Mucosa of rectum (tissue), 2 donors: ENCODE measurements around the gene PBX1.
"Not testable (repeated sequence)": the region's sequence is repeated elsewhere in the genome, so short reads cannot be mapped to it uniquely, and the experiment has no call there.

Source experiments
- H3K27ac ChIP-seq, 2 donors: one replicate each; pipeline ENCODE4 v1.7.0; 2013; ENCODE audit warnings: inconsistent platforms in 2 of 2, low read depth in 2 of 2, low read length in 2 of 2
- H3K27me3 ChIP-seq, 2 donors: one replicate each; pipeline ENCODE4 v1.7.0; 2013; ENCODE audit warnings: low read length in 2 of 2; ENCODE audit not compliant: control insufficient read depth in 2 of 2, insufficient read depth in 2 of 2
- H3K36me3 ChIP-seq, 2 donors: one replicate each; pipeline ENCODE4 v1.7.0; 2013; ENCODE audit warnings: low read length in 2 of 2; ENCODE audit not compliant: control insufficient read depth in 2 of 2, insufficient read depth in 2 of 2
- H3K4me1 ChIP-seq, 2 donors: one replicate each; pipeline ENCODE4 v1.7.0; 2013; ENCODE audit warnings: low read length in 2 of 2, mild to moderate bottlenecking in 1 of 2; ENCODE audit not compliant: control insufficient read depth in 2 of 2, insufficient read depth in 2 of 2
- H3K4me3 ChIP-seq, 2 donors: one replicate each; pipeline ENCODE4 v1.7.0; 2013; ENCODE audit warnings: low read length in 2 of 2
- H3K9ac ChIP-seq, 2 donors: one replicate each; pipeline ENCODE4 v1.7.0; 2013; ENCODE audit warnings: low read length in 2 of 2, low read depth in 1 of 2, mild to moderate bottlenecking in 1 of 2
- H3K9me3 ChIP-seq, 2 donors: one replicate each; pipeline ENCODE4 v1.7.0; 2013; ENCODE audit warnings: low read length in 2 of 2; ENCODE audit not compliant: control insufficient read depth in 2 of 2
- donor health status: healthy.
- donor health status: Normal muscosa, but diverticular disease.

Gene PBX1

DNA sequence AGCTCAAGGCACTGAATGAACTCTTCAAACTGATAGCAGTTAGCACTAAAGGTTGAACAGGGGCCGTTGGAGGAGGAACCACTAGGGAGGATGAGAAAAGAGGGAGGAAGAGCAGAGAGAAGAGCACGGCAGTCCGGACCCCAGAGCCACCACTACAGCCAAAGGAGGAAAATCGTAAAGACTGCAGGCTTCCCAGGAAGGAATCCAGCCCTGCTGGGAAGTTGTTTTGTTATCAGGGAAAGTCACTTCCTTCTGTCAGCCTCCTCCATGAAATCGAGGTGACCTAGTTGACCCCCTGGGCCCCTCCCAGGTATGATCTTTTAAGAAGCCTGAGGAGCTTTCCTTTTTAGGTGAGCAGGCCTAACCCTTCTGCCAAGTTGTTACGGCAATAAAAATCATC is 88.2 kb downstream of the PBX1 start:
- H3K27me3 ChIP-seq = no peaks in the 10 kb centered on the region
- H3K4me3 ChIP-seq = no peak overlapping the region
- peaks cover 12 to 51% of the 10 kb centered on the region in 2 donors for H3K4me1 ChIP-seq
- H3K27ac ChIP-seq = peak overlapping the region; percentile 40 to 45
- no peaks in the 10 kb centered on the region for H3K36me3 ChIP-seq
- no peaks in the 10 kb centered on the region for H3K9me3 ChIP-seq
- no peak overlapping the region for H3K9ac ChIP-seq

DNA sequence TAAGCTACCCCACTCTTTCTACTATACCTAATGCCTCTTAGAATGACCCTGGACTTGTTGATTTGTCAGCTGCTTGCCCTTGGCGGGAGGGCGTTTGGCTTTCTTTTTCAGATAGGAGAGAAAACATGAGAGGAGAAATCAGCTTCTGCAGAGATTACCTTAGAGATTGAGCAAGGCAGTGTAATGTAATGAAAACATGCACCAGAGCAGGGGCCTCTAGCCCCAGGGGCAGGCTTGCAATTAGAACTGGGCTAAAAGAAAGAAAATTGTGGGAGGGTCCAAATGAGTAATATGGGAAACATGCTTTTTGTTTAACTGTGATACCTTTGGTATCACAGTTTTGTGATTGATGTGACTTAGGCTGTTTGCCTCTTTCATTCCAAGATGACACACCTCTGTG is 89.7 kb downstream of the PBX1 start:
- Histone ChIP-seq H3K9me3 (no peaks in the 10 kb centered on the region), H3K36me3 (no peaks in the 10 kb centered on the region), H3K9ac (no peak overlapping the region), H3K27me3 (no peaks in the 10 kb centered on the region), H3K27ac (peak overlapping the region in 1 of 2 donors; percentile 2), H3K4me3 (no peak overlapping the region), H3K4me1 (peaks cover 12 to 63% of the 10 kb centered on the region in 2 donors)

DNA sequence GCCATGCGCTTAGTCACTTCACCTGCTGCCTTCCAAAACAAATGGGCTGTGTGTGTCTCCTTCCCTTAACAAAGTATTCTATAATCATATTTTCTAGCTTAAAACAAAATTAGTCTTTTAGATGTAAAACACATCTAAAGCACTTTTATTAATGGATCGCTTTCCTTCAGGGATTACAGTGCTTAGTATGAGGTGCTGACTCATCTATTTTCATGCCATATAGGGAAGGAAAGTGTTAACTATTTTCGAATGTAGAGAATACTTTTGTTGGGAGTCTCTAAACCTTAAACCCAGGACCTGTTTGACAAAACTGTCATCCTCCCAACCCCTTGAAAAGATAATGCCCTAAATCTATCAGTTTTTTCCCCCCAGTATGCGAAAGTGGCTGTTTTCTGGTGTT is 90.2 kb downstream of the PBX1 start:
- no peak overlapping the region for H3K9ac ChIP-seq

DNA sequence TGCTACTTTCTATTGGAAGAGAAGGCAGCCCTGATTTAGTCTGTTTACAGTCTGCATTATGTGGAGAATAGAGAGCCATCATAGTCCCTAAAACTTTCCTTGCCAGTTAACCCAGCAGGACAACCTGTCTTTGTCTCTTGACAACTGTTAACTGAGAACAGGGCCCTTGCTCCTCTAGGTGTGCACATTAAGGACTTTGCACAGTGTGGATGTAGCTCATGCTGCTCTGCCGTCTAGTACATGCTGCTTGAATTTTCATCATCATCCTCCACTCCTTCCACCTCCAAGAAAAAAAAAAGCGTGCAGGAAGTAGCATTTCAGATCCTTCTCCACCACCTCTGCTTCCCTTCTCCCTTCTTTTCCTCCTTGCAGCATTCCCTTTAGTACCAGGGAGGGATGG is 91.5 kb downstream of the PBX1 start:
- H3K4me1 ChIP-seq = peaks cover 12 to 61% of the 10 kb centered on the region in 2 donors
- no peak overlapping the region for H3K9ac ChIP-seq
- no peaks in the 10 kb centered on the region for H3K9me3 ChIP-seq
- peak overlapping the region; percentile 34 to 77 for H3K27ac ChIP-seq
- H3K4me3 ChIP-seq = no peak overlapping the region
- no peaks in the 10 kb centered on the region for H3K27me3 ChIP-seq
- H3K36me3 ChIP-seq = no peaks in the 10 kb centered on the region

More for the DNA sequence above, 90.2 kb downstream of the PBX1 start:
- Histone ChIP-seq H3K9me3 (no peaks in the 10 kb centered on the region), H3K27me3 (no peaks in the 10 kb centered on the region), H3K27ac (peak overlapping the region in 1 of 2 donors; percentile 2), H3K36me3 (no peaks in the 10 kb centered on the region), H3K4me1 (peaks cover 12 to 64% of the 10 kb centered on the region in 2 donors), H3K4me3 (no peak overlapping the region)

DNA sequence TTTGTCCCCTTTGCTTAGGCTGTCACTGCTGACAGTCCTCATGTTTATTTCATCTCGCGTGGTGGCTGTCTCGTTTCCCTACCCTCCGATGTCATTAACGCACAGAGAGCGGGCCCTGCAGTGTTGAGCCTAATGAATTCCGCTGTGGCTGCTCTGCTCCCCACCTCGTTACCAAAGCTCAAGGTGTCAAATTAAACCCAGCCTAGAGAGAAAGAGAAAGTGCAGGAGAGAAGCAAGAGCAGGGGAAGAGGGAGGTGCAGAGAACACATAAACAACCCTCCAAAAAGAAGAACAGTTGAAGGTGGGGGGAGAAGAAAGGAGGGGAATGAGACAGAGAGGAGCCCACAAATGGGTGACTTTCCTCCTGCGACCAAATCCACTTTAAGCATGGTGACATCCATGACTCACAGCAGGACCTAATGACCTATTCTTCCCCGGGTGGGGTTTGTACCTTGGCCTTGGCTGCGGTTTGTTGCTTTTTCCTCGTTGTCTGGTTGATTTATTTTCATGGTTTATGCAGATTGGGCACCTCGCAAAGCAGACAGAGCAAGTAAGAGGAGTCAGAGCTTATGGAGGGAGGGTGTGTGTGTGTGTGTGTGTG is 92.5 kb downstream of the PBX1 start:
- no peaks in the 10 kb centered on the region for H3K27me3 ChIP-seq
- H3K9ac ChIP-seq = peak overlapping the region in 1 of 2 donors; percentile 35
- H3K27ac ChIP-seq = peak overlapping the region; percentile 76 to 77
- peak overlapping the region in 1 of 2 donors; percentile 13 for H3K4me3 ChIP-seq
- peaks cover 12 to 58% of the 10 kb centered on the region in 2 donors for H3K4me1 ChIP-seq
- H3K9me3 ChIP-seq = no peaks in the 10 kb centered on the region
- H3K36me3 ChIP-seq = no peaks in the 10 kb centered on the region

DNA sequence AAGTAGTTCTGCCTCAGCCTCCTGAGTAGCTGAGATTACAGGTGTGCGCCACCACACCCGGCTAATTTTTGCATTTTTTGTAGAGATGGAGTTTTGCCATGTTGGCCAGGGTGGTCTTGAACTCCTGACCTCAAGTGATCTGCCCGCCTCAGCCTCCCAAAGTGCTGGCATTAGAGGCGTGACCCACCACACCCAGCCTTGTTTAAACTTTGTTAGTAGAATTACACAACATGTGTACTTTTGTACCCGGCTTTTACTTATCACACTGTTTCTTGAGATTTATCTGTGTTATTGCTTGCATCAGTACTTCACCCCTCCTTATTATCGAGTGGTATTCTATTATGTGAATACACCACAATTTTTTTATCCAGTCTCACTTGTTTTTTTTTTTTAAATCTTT is 94.0 kb downstream of the PBX1 start:
- not testable (repeated sequence) for H3K4me3 ChIP-seq, H3K9ac ChIP-seq, H3K27me3 ChIP-seq, H3K9me3 ChIP-seq, H3K36me3 ChIP-seq
- peak overlapping the region in 1 of 2 donors; percentile 77 for H3K27ac ChIP-seq
- H3K4me1 ChIP-seq = peaks cover 4 to 47% of the 10 kb centered on the region in 2 donors

DNA sequence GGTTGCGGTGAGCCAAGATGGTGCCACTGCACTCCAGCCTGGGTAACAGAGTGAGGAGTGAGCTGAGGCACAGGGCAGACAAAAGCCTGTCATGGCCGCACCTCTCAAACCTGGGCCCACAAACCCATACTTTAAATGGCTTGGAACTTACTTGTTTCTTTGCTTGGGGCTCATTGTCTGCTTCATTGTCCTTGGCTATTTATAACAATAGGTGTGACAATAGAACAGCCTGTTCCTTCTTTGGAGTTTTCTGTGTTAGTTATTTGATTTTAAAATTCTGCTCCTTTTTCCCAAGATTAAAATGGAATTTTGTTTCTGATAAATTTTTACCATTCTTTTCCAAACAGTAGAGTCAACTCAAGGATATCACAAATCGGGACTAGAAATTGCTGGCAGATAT is 94.7 kb downstream of the PBX1 start:
- Histone ChIP-seq H3K36me3 (no peaks in the 10 kb centered on the region), H3K27ac (no peak overlapping the region), H3K4me1 (peaks cover 6 to 42% of the 10 kb centered on the region in 2 donors), H3K27me3 (no peaks in the 10 kb centered on the region), H3K9ac (no peak overlapping the region), H3K9me3 (no peaks in the 10 kb centered on the region), H3K4me3 (no peak overlapping the region)

DNA sequence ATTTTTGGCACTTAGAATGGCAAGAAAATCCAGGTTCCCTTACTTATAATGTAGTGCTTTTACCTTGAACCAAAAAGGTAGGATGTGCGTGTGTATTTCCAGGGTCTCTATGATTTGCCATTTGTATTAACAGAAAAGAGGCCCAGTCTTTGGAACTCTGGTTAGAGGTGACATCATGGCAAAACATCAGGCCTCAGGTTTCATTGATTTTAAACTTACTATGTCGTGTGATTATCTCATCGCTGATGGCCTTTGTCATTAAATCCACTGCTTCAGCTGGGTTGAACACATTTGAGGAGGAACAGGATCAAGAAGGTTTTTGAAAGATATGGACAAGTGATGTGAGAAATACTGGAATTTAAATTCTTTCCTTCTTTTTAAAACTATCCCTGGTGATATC is 95.2 kb downstream of the PBX1 start:
- Histone ChIP-seq H3K4me3 (no peak overlapping the region), H3K27ac (no peak overlapping the region), H3K36me3 (no peaks in the 10 kb centered on the region), H3K27me3 (no peaks in the 10 kb centered on the region), H3K4me1 (peaks cover 10 to 42% of the 10 kb centered on the region in 2 donors), H3K9me3 (no peaks in the 10 kb centered on the region), H3K9ac (no peak overlapping the region)

DNA sequence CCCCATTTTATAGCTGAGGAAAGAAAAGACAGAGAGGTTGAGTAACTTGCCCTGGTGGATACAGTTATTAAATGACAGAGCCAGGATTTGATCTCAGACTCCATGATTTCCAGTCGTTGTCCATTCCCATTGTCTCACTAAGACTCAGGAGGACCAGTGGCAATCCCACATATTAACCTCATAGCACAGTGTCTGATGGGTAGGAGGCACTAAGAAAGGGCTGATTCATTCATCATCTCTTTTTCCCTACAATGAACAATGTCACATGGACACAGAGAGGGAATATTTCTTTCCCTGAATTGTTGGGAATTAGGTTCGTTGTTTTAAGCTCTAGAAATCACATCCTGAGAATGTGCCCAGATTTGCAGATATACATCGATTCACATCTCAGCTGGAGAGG is 99.9 kb downstream of the PBX1 start:
- peak overlapping the region; percentile 78 to 84 for H3K27ac ChIP-seq
- no peaks in the 10 kb centered on the region for H3K27me3 ChIP-seq
- H3K9ac ChIP-seq = no peak overlapping the region
- peaks cover 25% of the 10 kb centered on the region in 2 donors for H3K4me1 ChIP-seq
- H3K4me3 ChIP-seq = no peak overlapping the region
- no peaks in the 10 kb centered on the region for H3K36me3 ChIP-seq
- H3K9me3 ChIP-seq = no peaks in the 10 kb centered on the region

DNA sequence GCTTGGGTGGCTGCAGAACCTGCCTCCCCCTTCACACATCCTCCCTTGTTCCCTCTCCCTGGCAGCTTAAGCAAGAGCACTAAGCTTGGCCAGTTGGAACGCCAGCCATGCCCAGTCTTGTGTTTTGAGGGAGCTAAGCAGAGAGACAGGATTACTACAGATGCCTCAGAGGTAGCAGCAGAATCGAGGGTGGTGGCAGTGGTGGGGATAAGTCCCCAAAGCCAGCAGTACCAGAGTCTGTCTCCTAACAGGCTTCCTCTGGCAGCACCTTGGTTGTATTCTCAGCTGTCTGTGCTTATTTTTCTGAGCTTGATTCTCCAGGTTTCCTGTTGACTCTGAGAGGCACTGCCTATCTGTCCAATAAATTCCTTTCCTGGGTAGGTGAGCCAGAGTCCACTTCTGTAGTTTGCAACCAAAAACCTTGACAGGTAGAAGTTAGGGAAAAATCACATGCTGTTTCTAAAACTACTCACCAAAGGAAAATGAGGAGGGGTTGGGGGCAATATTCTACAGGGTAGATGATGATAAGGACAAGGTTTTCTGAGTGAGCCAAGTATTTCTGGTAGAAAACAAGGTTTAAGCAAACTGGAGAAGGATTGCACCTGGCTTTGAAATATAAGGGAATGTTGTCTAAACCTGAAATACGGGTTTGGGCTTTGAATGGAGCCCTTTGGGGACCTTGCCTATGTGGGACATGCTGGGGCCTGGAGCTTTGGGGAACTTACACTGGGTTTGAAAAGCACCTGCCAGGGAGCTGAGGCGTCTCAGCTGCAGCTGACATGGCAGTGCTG is 100.8 kb downstream of the PBX1 start:
- no peaks in the 10 kb centered on the region for H3K36me3 ChIP-seq
- no peaks in the 10 kb centered on the region for H3K27me3 ChIP-seq
- H3K9ac ChIP-seq = peak overlapping the region in 1 of 2 donors; percentile 28
- H3K4me1 ChIP-seq = peaks cover 25% of the 10 kb centered on the region in 2 donors
- no peaks in the 10 kb centered on the region for H3K9me3 ChIP-seq
- H3K4me3 ChIP-seq = peak overlapping the region; percentile 26 to 43
- peak overlapping the region; percentile 78 to 84 for H3K27ac ChIP-seq
